GM18873 (cell line): ENCODE data around the gene SLC16A3.

Experiments used
- ATAC-seq: cut with Tn5 transposase; IDR thresholded peaks from one replicate; pipeline ENCODE4 v1.9.1; 2021; ENCODE audit warnings: mild to moderate bottlenecking, moderate library complexity, moderate number of reproducible peaks; ENCODE audit not compliant: unreplicated experiment, low FRiP score

Gene SLC16A3

DNA sequence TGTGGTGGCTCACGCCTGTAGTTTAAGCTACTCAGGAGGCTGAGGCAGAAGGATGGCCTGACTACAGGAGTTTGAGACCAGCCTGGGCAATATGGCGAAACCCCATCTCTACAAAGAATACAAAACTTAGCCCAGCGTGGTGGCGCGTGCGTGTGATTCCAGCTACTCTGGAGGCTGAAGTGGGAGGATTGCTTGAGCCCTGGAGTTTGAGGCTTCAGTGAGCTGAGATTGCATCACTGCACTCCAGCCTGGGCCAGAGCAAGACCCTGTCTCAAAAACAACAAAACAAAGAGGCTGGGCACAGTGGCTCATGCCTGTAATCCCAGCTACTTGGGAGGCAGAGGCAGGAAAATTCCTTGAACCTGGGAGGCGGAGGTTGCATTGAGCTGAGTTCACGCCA is 51.7 kb downstream of the SLC16A3 start:
- no peak for ATAC-seq

DNA sequence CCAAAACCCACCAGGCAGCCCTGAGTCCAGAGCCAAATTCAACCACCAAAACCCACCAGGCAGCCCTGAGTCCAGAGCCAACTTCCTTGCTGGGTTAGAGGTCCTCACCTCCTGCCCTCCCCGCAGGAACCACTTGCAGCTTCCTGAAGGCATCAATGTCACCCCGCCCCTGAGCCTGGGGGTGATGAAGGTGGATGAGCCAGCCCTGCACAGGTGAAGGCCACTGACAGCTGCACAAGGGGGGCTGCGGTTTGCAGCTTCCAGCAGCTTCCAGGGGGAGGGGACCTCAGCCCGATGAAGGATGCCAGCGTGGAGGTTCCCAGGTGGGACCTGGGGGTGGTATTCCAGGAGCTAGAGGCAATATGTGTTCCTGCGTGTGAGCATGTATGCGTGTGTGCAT is 52.2 kb downstream of the SLC16A3 start:
- ATAC-seq: no peak

DNA sequence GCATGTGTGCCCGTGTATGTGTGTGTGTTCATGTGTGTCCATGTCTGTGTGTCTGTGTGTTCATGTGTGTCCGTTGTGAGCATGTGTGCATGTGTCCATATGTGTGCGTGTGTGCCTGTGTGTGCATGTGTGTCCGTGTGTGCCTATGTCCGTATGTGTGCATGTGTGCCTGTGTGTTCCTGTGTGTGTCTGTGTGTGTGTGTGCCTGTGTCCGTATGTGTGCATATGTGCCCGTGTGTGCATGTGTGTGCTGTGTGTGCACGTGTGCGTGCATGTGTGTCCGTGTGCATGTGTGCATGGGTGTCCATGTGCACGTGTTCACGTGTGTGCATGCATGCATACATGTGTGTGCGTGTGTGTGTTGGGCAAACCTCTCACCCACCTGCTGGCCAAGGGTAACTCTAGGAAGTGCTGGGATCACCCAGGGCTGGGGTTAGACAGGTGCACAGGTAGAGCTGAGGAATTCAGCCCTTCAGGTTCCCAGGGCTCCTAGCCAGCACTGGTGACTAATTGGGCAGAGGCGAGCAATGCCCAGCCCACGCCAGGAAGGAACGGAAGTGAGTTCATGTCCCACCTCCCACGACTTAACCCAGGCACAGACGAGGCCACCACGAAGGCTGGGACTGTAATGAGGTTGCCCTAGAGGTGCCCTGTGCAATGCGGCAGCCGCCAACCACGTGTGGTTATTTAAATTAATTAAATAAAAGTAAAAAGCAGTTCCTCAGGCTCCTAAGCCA is 52.8 kb downstream of the SLC16A3 start:
- ATAC-seq: no peak

DNA sequence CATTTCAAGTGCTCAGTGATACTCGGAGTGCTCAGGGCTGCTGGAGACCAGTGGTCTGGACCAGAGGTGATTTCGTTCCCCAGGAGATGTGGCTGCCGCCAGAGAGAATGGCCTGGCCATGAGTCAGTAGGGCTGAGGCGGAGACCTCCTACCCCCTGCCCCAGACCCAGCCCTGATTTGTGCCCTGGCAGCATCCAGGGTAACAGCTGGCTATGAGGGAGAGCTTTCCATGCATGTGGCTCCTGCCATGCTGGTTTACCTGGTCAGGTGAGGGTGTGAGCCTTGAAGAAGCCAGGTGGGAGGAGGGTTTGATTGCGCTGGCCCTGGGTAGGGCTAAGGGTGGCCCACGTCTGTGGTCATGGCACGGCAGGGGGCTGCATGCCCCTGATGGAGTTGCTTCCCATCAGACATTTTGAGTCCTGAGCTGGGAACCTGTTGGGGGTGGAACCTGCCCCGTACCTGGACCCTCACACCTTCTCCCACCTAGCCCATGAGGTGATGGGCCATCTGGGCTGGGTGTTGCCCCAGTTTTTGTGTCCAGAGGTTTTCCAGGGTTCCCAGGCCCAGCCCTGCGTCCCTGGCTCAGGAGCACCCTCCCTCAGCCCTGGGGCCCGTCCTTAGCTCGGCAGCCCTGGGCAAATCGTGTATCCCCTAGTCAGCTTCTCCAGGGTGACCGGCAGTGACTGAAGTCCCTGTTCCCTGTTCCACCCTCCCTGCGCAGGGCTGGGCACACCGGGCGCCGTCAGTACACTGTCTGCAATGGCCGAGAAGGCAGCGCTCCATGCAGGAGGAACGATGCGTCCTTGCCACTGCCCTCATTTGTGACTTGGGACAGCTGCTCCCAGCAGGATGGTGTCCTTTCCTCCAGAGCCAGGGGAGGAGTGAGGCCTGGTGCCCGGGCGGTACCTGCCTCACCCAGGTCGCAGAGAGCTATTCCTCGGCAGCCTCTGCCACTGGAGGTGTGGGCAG is 53.7 kb downstream of the SLC16A3 start:
- no peak for ATAC-seq

DNA sequence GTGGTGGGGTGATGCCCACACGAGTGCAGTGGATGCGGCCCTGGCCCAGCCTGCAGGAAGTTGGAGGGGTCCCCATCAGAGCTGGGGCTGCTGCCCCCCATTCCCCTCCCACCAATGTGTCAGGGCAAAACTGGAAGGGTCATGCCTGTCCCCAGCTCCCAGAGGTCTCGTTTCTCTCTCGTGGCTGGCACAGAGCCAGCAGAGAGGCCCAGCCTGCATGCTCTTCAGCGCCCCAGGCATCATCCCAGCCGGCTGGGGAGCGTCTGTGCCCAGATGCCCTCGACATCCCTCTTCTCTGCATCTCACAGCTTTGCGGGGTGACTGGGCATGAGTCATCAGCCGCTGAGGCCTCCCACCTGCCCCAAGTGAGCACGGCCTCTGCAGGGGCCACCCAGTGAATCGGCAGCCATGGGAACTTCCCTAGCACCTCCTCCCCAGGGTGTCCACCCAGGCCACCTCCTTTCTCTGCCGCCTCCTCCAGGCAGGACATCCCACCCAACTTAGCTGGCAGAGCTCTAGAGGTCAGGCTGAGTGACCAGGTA is 54.4 kb downstream of the SLC16A3 start:
- ATAC-seq: no peak

DNA sequence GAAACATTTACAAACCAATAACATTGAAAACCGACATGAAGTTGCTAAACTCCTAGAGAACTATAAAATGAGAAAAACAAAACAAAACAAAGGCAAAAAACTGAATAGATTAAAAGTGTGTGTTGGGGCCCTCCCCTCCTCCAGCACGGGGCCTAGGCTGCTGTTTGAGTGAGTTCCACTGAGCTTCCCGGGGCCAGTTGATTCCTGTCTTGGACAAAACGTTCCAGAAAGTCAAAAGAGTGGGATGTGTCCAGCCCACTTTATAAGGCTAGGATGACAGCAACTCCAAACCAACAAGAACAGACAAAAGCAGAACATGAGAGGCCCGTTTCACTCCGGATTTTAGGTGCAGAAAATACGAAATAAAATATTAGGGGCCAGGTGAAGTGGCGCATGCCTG is 56.3 kb downstream of the SLC16A3 start:
- ATAC-seq: no peak

DNA sequence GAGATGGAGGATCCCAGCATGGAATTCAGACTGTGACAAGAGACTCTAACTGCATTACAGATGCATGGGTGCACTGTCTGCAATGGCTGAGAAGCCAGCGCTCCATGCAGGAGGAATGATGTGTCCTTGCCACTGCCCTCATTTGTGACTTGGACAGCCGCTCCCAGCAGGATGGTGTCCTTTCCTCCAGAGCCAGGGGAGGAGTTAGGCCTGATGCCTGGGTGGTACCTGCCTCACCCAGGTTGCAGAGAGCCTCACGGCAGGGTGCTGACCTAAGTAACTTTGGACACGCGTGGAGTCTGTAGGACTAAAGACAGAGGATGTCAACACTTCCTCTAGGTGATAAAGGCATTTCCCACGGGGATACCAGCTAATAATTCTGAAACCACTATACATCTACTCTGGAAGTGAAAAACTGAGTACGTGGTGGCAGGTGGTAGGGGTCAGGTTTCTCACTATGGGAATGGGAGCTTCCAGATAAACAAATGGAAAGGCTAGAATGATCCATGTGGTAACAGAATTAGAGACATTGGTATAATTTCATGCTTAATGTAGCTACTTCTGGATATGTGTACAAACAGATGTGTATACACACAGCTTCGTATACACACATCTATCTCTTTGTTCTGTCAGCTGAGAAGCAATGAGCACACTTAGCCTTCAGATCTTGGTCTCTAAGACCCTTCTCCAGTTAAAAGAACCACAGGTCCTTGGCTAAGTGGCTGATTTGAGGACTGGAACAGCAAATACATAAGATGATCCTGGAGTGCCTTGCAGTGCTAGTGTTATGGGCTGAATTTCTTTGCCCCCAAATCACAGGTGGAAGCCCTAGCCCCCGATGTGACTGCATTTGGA is 58.4 kb downstream of the SLC16A3 start:
- no peak for ATAC-seq

DNA sequence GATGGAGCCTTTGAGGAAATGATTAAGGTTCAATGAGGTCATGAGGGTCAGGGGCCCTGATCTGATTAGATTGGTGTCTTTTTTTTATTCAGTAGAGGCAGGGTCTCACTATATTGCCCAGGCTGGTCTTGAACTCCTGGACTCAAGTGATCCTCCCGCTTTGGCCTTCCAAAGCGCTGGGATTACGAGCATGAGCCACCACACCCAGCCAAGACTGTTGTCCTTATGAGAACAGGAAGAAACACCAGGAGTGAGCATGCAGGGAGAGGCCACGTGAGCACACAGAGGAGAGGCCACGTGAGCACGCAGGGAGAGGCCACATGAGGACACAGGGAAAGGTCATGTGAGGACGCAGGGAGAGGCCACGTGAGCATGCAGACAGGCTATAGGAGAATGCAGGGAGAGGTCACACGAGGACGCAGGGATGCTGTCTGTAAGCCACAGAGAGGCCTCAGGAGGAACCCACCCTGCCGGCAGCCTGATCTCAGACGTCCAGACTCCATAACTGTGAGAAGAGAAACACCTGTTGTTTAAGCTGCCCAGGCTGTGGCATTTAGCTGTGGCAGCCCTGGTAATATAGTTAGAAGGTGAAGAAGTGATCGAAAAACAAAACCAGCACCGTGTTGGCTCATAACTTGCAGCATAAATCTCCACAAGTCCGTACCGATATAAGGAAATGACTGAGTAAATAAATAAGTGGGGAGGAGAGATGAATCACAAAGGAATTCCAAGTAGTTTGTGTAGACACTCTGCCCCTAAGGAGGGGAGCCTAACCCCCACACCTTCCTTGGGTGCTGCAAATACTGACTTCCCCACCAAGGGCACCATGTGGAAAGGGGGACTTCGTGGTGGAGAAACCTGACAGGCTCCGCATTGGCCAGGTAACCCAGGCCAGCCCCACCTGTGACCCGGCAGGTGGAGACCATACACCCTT is 59.3 kb downstream of the SLC16A3 start:
- no peak for ATAC-seq
